Measurements from ENCODE around the gene TACC3.
A peak's percentile ranks its signal among the peaks of the same experiment; 100 is the strongest.
"Not testable (repeated sequence)": the region's sequence is repeated elsewhere in the genome, so short reads cannot be mapped to it uniquely, and the experiment has no call there.

TACC3 gene

GRCh38 chr4:1721003-1721665 lies at the start of gene TACC3, which contains the start of gene TMEM129:
TACC3 (plus strand) TSS chr4:1721521; CDS start chr4:1723422, 1,901 bp downstream.
TMEM129 (minus strand) TSS chr4:1721323; CDS start chr4:1720837, 486 bp downstream.
- peak; percentile 59 for DNase-seq (ENCODE audit: low read depth)

- no peak for DNase-seq (ENCODE audit: low read depth)
Observed at GRCh38 chr4:1673671-1674070, 47.6 kb upstream of the TACC3 start.

DNA sequence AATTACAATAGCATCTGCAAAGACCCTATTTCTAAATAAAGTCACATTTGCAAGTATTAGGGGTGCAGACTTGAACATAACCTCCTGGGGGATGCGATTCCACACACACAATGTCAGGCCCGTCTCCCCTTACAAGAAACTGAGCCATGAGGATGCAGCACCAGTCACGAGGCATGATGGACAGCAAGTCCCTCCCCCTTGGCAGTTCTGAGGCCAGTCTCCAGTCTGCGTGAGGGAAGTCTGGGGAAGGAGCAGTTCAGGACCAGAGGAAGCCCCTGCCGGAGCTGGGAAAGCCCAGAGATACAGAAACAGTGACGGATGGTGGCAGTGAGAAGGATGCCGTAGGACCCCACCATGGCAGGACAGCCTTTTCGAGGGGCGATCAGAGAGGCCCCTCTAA lies 46.6 kb upstream of the TACC3 start:
- DNase-seq (ENCODE audit: low read depth), result no peak

DNA sequence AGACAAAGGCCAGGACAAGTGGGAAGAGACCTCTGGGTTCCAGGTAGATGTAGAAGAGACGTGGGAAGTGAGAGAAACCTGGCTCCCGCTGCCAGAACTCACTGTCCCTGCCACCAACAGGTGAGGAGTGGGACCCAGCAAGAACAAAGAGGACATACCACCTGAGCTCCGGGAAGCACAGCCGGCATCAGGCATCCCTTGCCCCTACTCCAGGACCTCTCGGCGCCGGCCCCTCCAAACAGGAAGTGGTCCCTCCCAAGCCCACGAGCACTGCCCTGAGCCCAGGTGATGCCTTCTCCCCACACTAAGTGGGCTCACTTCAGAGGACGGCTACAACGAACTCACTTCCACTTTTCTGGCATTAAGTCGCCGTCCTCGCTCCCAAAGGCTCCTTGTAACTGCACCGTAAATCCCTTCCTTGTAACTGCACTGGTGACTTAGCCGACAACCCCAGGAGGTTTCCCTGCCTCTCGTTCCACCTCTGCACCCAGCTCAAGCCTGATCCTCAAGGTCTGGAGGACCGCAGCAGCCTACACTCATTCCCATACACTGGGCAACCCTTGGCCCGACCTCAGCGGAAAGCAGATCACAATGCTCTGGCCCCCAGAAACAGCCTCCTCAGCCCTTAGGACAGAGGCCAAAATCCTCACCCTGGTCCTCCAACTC lies 46.1 kb upstream of the TACC3 start:
- no peak for DNase-seq (ENCODE audit: low read depth)

- DNase-seq (ENCODE audit: low read depth), result no peak
Observed at GRCh38 chr4:1675802-1676137, 45.6 kb upstream of the TACC3 start.

GRCh38 chr4:1676605-1677525 lies 44.5 kb upstream of the TACC3 start:
- no peak for DNase-seq (ENCODE audit: low read depth)

- DNase-seq (ENCODE audit: low read depth), result no peak
Observed at GRCh38 chr4:1678244-1678643, 43.1 kb upstream of the TACC3 start.

DNA sequence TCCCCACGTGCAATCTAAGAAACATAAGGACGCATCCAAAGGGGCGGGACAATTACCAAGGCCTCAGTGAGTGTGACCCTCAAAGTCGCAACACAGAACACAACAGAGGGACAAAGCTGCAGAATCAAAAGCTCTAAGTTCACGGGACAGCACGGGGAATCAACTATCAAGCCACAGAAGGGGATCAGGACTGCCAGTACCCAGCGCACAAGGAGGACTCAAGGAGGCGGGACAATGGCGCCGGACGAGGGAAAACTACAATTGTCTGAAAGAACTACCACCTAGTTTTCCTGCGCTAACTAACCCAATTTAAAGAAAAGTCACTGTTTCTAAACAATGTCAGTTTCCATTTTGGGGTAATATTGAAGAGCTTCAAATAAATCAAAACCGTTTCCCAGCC lies 38.5 kb upstream of the TACC3 start:
- DNase-seq (ENCODE audit: low read depth), result no peak

- peak; percentile 77 for DNase-seq (ENCODE audit: low read depth)
Observed at GRCh38 chr4:1683261-1683735, 38.0 kb upstream of the TACC3 start.

- no peak for DNase-seq (ENCODE audit: low read depth)
Observed at GRCh38 chr4:1683736-1684505, 37.4 kb upstream of the TACC3 start, which contains the start of gene FAM53A. FAM53A (minus strand) TSS chr4:1684313; CDS start chr4:1668741, 15,572 bp downstream.

- no peak for DNase-seq (ENCODE audit: low read depth)
Observed at GRCh38 chr4:1684506-1685234, 36.7 kb upstream of the TACC3 start.

DNA sequence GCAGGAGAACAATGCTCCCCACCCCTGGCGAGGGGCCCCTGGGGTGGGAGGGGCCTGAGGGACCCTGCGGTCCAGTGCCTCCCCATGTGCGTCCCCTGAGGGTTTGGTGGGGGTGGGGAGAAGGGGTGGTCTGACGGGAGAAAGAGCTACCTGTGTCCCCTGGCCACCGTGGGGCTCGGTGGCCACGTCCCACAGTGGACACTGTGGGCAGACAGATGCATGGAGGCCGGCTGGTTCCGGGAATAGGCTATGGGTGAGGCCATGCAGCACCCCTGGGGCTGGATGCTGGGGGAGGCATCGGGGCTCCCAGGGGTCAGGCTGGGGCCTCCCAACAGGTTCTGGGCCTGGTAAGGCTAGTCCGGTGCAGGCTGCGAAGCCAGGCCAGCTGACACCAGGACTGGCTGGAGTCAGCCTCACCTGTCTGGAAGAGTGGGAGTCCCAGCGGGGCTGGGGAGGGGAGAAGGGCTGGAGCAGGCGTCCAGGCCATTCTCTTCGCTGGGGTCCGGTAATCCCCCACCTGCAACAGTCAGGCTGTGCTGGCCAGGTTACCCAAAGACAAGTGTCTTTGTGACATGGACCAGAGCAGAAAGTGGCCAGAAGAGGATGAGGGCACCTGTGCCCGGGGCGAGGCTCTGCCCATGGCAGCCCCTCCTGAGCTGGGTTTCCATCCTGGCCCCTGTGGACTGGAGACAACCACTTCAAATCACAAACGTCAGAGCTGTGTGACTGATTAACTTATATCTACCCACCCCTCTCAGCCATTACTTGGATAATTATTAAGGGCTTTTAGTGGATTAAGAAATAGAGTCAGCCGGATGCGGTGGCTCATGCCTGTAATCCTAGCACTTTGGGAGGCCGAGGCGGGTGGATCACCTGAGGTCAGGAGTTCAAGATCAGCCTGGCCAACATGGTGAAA lies 35.8 kb upstream of the TACC3 start:
- no peak for DNase-seq (ENCODE audit: low read depth)

DNA sequence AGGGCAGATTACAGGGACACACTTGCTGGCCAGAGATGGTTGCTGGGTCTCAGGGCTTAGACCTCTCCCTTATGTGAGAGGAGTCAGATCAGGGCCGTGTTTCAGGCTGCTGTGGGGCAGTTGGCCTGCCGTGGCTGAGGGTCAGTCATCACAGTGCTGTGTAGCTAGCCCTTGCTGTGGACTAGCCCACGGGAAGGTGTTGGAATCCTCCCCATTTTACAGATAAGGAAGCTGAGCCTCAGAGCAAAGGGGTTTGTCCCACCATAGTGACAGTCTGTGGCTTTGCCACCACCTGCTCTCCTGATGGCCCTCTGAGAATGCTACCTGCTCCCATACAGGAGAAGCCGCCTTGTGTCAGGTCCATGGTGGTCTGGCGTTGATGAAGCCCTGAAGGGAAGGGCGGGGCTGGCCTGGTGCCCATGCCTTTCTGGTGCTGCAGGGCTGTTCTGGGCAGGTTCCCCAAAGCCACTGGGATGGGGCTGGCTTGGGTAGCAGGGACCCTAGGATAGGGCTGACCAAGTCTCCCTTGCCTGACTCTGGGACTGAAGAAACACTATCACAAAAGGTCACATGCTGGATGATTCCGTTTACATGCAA lies 34.8 kb upstream of the TACC3 start:
- DNase-seq (ENCODE audit: low read depth), result no peak

DNA sequence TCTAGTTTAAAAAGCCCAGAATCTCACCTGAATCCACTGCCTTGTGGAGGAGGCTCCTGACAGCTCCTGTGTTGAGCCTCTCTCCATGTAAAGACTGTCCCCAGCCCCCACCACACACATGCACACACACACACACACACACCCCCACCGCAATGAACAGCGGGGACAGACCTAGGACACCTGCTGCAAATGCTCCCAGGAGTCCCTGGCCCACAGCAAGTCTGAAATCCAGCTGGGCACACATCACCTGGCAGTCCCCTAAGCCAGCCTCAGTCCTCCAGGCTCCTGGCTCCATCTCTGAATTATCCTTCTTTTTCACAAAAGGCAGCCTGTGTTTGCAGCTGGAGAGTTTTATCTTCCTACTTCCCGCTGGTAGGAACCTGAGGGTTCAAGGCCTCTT lies 30.6 kb upstream of the TACC3 start:
- DNase-seq (ENCODE audit: low read depth), result no peak

DNA sequence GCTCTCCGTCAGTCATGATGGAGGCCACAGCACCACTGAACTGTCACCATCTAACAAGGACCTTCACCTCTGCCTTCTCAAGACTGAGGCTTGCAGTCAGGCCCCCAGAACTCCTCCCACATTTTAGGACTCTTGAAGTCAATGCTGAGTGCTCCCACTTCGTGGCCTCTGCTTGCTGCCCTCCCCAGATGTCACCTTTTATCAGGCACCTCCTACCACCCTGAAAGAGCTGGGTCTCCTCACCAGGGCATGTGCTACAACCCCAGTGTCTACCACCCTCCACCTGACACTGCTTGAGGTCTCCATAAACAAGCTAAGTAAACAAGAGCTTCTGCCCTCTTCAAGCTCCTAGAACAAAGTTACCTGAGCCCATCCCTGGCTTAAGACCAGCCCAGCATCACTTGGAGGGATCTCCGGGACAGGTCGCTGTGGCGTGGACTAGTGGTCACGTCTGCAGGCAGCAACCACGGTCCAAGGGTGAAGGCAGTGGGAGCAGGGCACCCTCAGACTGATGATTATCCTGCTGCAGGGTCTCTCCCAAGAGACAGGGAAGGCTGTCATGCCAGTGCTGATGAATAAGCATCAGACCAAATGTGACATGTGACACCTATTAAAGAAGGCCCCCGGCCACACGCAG lies 29.5 kb upstream of the TACC3 start:
- DNase-seq (ENCODE audit: low read depth), result no peak

DNA sequence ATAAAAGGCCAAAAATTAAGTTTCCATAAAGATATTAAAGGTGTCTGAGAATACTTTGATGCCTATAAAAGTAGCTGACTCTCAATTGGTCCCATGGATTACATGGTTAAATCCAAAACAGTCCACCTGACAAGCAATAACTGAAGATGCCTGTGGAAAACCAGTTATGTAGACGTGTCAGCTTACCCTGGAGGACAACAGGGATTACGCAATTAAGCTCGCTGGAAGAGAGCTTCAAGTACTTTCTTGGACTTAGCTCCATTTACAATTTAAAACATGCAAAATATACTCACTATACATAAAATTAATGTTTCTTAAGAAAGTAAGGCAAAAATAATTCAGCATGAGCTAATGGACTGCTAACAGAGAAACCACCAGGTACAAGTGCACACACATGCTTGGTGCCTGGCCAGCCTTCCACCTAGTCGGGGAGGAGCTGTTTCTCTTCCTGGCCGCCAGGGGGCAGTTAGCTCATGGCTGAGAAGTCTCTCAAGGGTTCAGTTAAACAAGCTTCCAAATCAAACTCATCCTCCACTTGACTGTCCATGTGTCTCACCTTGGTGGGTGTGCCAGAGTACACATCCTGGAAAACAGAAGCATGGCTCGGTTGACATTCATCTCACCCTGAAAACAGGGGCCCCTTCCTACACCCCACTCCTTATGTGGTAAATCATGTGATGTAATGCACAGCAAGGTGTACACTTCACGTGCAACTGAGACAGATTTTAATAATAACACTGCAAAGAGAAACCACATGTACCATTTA lies 28.0 kb upstream of the TACC3 start:
- DNase-seq (ENCODE audit: low read depth), result no peak

DNA sequence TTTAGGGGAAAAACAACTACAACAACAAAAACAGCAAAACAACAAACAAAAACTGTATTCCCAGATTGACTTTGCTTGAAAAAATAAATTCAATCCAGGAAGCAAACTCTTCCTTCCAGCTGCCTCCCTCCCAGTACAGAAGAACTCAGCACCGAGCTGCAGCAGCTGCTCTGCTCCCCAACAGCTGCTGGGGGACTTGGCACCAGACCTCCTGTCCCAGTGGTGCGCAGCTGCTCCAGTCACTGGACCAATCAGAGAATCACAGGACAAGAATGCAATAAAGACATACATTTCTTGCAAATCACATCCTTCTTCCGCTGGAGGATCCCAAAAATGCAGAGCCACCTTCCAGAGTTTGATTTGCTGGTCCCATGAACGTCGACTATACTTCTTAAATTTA lies 25.4 kb upstream of the TACC3 start:
- DNase-seq (ENCODE audit: low read depth), result no peak

GRCh38 chr4:1701671-1702070 lies 19.6 kb upstream of the TACC3 start:
- not testable (repeated sequence) for DNase-seq (ENCODE audit: low read depth)

Measured in GM04503 (cell line).